GM20431 (cell line): ENCODE measurements around the gene LRTM1.

Experiments
- in situ Hi-C: fragments of 300-500 bp; cut with MseI, MboI; formaldehyde crosslinking; loops from one replicate; pipeline ENCODE4 v1.15.0; 2020; ENCODE audit warnings: low sequenced_read_pairs; ENCODE audit not compliant: unreplicated experiment

Gene LRTM1

DNA sequence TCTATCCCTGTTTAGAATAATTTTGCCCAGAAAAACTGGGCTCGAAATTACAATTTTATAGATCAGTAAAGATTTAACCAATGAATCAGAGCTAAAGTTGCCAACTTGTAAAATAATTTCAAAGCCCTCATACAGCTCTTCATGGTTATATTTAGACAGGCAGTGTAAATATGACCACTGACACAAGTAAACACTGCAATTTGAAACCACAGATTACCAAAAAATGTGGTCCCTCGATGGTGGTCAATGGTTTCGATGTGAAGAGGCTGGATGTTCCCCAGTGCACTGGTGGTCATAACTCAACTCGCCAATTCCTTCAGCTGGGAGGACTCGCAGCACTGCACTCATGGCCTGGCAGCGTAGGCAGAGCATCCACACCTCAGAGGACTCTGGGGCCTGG is 28.6 kb downstream of the LRTM1 start:
- in situ Hi-C loops, result no loop called here

GRCh38 chr3:54897028-54897711 is 30.7 kb downstream of the LRTM1 start:
- in situ Hi-C loops, result no loop called here

GRCh38 chr3:54895613-54896012 is 32.2 kb downstream of the LRTM1 start:
- in situ Hi-C loops, result no loop called here

DNA sequence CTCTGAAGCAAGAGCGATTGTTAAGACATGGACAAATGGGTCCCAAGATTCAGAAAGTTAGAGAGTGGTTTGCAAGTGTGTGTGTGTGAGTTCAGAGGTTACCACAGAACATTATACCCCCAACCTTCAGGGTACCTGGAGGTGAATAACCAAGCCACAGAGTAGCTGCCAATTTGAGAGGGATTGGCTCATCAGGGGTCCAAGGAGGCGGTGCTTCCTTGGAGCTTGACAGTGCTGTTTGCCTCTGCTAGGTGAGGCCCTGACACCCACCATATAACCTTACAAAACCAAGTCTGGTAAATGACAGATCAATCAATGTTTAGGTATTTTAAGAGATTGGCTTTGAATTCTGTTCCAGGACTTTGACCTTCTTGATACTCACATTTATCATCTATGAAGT is 35.7 kb downstream of the LRTM1 start:
- in situ Hi-C loops, result no loop called here

DNA sequence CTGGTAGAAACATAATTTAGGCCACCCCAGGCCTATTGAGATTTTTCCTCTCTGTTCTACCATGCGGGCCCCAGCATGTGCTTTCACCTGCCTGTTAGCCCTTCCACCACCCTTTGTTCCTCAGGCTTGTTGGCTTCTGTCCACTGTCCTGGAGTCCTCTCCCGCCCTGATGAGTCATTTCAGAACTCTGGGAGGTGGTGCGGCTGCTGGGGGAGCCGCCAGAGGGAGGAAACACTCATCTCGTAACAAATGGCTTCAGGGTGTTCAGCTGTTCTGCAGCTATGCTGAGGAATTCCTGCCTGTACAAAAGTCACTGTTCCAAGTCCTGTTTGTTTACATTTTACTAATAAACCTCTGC is 36.3 kb downstream of the LRTM1 start:
- in situ Hi-C loops, result no loop called here

- in situ Hi-C loops, result no loop called here
These were observed 38.1 kb downstream of the LRTM1 start for GRCh38 chr3:54889731-54890130.

DNA sequence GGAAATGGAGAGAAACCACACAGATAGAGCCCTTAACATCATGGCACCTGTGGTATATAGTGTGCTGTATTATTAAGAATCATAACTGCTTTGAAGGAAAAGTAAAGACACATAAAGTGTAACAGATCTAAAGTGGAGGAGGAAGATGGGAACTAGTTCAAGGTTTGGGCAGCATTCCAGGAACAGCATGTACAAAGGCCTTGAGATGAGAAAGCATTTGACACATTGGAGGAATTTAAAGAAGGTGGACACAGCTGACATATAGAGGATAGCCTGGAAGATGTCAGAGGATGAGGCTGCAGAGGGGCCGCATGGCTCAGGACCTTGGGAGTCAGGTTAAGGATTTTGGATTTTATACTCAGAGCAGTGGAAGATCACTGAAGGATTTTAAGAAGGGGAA is 39.0 kb downstream of the LRTM1 start:
- in situ Hi-C loops, result no loop called here

GRCh38 chr3:54888162-54888561 is 39.7 kb downstream of the LRTM1 start:
- in situ Hi-C loops, result no loop called here

DNA sequence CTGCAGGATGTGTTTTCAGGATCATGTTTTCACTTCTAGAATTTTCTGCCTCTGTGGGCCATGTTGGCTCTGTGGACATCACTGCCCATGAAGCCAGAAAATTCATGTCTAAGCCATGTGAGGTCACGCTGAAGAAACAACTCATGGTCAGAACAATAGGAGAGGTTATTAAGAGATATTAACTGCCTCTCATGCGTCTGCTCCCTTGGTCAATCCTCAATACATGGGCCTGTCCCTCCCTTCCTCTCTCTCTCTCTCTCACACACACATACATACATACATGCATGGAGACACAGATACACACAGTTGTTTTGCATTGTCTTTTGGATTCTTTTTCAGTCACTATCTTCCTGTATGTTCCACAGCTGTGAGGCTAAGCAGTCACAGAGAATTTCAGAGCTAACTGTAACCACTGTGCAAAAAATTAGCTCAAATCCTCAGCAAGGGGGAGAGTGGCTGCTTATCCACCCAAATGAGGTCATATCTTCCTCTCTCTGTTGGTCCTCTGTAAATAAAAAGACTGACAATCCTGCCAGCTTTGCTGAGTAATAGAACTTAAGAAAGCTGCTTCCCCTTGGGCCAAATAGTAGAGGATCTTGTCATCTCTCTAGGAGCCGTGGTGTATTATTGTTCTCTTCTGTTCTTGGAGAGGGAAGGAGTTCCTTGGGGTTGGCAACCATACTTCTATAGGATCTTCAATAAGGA is 45.6 kb downstream of the LRTM1 start:
- in situ Hi-C loops, result no loop called here

GRCh38 chr3:54878145-54878544 is 49.7 kb downstream of the LRTM1 start:
- in situ Hi-C loops, result no loop called here

DNA sequence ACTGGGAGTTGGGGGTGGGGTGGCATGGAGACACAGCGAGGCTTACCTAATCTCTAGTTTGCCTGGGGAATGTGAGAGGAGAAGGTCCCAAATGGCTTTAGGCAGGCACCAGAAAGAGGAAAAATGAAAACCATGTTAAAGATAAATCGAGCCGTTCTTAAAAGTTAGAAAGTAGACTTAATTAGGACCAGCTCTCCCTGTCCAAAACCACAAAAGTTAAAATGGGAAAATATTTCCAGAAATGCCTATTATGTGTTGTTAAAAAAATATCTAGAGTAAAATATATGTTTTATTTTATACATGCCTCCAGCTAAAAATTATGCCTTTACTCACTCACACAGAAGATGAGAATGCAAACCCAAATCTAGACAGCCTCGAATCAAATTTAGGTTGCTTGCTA is 50.1 kb downstream of the LRTM1 start:
- in situ Hi-C loops, result no loop called here

- in situ Hi-C loops, result no loop called here
These were observed 51.2 kb downstream of the LRTM1 start for GRCh38 chr3:54876694-54877093.

- in situ Hi-C loops, result no loop called here
These were observed 52.1 kb downstream of the LRTM1 start for GRCh38 chr3:54875596-54876268.

DNA sequence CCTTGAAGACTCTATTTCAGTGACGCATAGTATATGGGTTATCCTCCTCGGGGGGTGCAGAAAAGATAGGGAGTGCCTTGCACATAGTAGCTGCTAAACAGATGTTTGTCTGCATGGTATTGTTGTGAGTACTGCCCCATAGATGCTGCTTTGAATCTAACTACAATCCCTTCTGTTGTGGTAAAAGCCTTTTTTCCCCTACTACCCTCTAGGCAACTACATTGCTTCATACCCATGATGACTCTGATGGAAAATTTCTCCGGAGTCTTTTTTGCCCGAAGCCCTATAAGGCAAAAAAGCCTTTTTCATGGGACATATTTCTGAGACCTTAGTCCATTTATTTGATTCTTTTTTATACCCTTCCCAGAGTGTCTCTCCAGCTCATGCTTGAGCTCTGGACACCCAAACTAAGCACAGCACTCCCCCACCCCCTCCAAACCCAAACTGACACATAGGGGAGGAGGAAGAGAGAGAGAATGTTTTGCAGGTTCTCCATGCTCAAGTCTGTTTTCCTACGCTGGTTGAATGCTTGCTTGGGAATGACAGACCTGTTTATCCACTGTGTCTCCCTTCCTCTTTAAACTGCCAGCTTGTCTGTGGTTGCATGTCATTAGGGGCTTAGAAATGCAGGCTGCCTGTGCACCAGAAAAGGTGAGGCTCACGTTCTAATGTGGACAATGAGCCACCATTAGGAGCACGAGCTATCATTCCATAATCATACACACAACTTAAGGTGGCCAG is 52.9 kb downstream of the LRTM1 start:
- in situ Hi-C loops, result loop anchor here (25.0 kb wide), 1 partner anchor 1387 kb away; no protein-coding TSS in a partner anchor

DNA sequence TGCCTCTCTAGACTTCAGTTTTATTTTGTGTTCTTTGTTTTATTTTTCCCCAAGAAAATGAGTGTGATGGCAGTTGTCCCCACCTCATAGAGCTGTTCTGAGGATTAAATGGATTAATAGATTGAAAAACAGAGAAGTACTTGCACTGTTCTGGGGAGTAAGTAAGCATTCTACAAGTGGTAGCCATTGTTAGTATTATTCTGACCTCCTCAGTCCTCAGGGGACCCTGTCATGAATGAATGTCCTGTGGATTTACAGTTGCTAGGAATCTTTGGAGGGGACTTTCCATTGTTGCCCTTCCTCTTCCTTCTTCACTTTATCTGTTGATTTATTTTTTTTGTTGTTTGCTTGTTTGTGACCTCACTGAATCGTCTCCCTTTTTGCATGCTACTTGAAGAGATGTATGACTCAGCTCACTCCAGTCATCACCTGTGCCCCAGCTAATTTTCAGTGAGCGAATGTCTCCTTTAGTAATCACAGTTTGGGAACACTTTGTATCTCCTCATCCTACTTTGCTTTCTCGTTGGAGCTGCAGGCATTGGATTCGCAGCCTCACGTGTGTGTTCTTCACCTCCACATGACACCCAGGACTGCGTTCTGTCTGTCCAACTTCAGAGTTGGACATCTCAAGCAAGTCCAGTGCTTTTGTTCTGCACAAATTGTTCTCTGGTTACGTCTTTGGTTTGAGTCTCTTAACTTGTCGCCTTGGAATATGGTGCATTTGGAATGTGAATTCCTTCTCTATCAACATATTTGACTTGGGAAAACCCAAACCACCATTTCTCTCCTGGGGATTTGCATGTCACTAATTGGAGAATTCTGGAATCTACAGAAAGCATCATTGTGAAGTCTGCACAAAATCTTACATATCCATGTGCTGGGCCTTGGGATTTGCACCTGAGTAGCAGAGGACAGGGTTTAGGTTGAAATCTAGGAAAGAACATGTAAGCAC is 54.5 kb downstream of the LRTM1 start:
- in situ Hi-C loops, result loop anchor here (25.0 kb wide), 1 partner anchor 1389 kb away; no protein-coding TSS in a partner anchor

- in situ Hi-C loops, result loop anchor here (25.0 kb wide), 1 partner anchor 1390 kb away; no protein-coding TSS in a partner anchor
These were observed 56.0 kb downstream of the LRTM1 start for GRCh38 chr3:54871867-54872266.

GRCh38 chr3:54870423-54870822 is 57.4 kb downstream of the LRTM1 start:
- in situ Hi-C loops, result loop anchor here (25.0 kb wide), 1 partner anchor 1392 kb away; no protein-coding TSS in a partner anchor
